Measurements from ENCODE around the gene MAP10.
A peak's percentile ranks its signal among the peaks of the same experiment; 100 is the strongest.
"Not testable (repeated sequence)": the region's sequence is repeated elsewhere in the genome, so short reads cannot be mapped to it uniquely, and the experiment has no call there.

Gene MAP10

GRCh38 chr1:232805269-232806185 lies at the start of gene MAP10:
MAP10 (plus strand) TSS chr1:232805416; CDS start chr1:232805450, 34 bp downstream.
- DNase-seq, result peak; percentile 72 to 88

- no peak for DNase-seq
Measured at GRCh38 chr1:232764458-232765251, 40.6 kb upstream of the MAP10 start.

GRCh38 chr1:232765542-232765941 lies 39.7 kb upstream of the MAP10 start:
- DNase-seq, result no peak

- no peak for DNase-seq
Measured at GRCh38 chr1:232766241-232766890, 38.9 kb upstream of the MAP10 start.

GRCh38 chr1:232766904-232767303 lies 38.3 kb upstream of the MAP10 start:
- DNase-seq, result no peak

- DNase-seq, result no peak
Measured at GRCh38 chr1:232767305-232768074, 37.7 kb upstream of the MAP10 start.

GRCh38 chr1:232768793-232769192 lies 36.4 kb upstream of the MAP10 start:
- DNase-seq, result no peak

GRCh38 chr1:232769733-232770132 lies 35.5 kb upstream of the MAP10 start:
- no peak for DNase-seq

- no peak for DNase-seq
Measured at GRCh38 chr1:232773752-232774151, 31.5 kb upstream of the MAP10 start.

- DNase-seq, result no peak
Measured at GRCh38 chr1:232776526-232777106, 28.6 kb upstream of the MAP10 start.

- DNase-seq, result no peak
Measured at GRCh38 chr1:232780354-232780753, 24.9 kb upstream of the MAP10 start.

GRCh38 chr1:232784794-232785193 lies 20.4 kb upstream of the MAP10 start:
- no peak for DNase-seq

- DNase-seq, result not testable (repeated sequence)
Measured at GRCh38 chr1:232785630-232786029, 19.6 kb upstream of the MAP10 start.

- DNase-seq, result no peak
Measured at GRCh38 chr1:232786845-232787455, 18.3 kb upstream of the MAP10 start.

GRCh38 chr1:232788235-232788872 lies 16.9 kb upstream of the MAP10 start:
- no peak for DNase-seq

- no peak for DNase-seq
Measured at GRCh38 chr1:232789651-232790050, 15.6 kb upstream of the MAP10 start.

- no peak for DNase-seq
Measured at GRCh38 chr1:232792949-232793348, 12.3 kb upstream of the MAP10 start.

GRCh38 chr1:232793944-232794343 lies 11.3 kb upstream of the MAP10 start:
- no peak for DNase-seq

GRCh38 chr1:232795497-232796053 lies 9.6 kb upstream of the MAP10 start:
- DNase-seq, result no peak

GRCh38 chr1:232797856-232798510 lies 7.2 kb upstream of the MAP10 start:
- DNase-seq, result no peak

Measured in NCI-H526 (cell line).